Trophoblast cell (in vitro differentiated cells and primary cell): Measurements from ENCODE around the gene AOPEP.
A peak's percentile ranks its signal among the peaks of the same experiment; 100 is the strongest.

Source experiments
- DNase-seq, 2 donors: peaks; one replicate each; pipeline ENCODE4 v3.0.0-alpha.2; 2016
- H2AFZ ChIP-seq: 2 replicates; pipeline ENCODE4 v1.6.1; 2013; ENCODE audit warnings: low read length, moderate library complexity, mild to moderate bottlenecking; ENCODE audit not compliant: insufficient read depth, poor library complexity
- H2AK5ac ChIP-seq: 2 replicates; pipeline ENCODE4 v1.6.1; 2013; ENCODE audit warnings: mild to moderate bottlenecking, low read length
- H2BK120ac ChIP-seq: 2 replicates; pipeline ENCODE4 v1.6.1; 2013; ENCODE audit warnings: low read length, mild to moderate bottlenecking, moderate library complexity; ENCODE audit not compliant: insufficient read depth, poor library complexity
- H2BK12ac ChIP-seq: 2 replicates; pipeline ENCODE4 v1.6.1; 2013; ENCODE audit warnings: mild to moderate bottlenecking, low read length, moderate library complexity
- H2BK5ac ChIP-seq: 2 replicates; pipeline ENCODE4 v1.6.1; 2013; ENCODE audit warnings: low read length, low read depth, moderate library complexity, mild to moderate bottlenecking; ENCODE audit not compliant: poor library complexity
- H3K14ac ChIP-seq: 2 replicates; pipeline ENCODE4 v1.6.1; 2013; ENCODE audit warnings: mild to moderate bottlenecking, low read length
- H3K18ac ChIP-seq: 2 replicates; pipeline ENCODE4 v1.6.1; 2013; ENCODE audit warnings: mild to moderate bottlenecking, low read length
- H3K23ac ChIP-seq: 2 replicates; pipeline ENCODE4 v1.6.1; 2013; ENCODE audit warnings: low read length
- H3K27ac ChIP-seq: 2 replicates; pipeline ENCODE4 v1.5.1; 2013; ENCODE audit warnings: low read depth, mild to moderate bottlenecking, inconsistent platforms, low read length, moderate library complexity
- H3K27me3 ChIP-seq: 2 replicates; pipeline ENCODE4 v1.6.1; 2013; ENCODE audit warnings: inconsistent platforms, mild to moderate bottlenecking, low read length, moderate library complexity; ENCODE audit not compliant: insufficient read depth
- H3K36me3 ChIP-seq, 2 experiments: 1 replicate in 1 of 2; 2 replicates in 1 of 2; pipeline ENCODE4 v1.6.1; 2013; ENCODE audit warnings: low read length in 2 of 2, mild to moderate bottlenecking in 2 of 2, moderate library complexity in 1 of 2; ENCODE audit not compliant: insufficient read depth in 2 of 2, control insufficient read depth in 1 of 2
- H3K4ac ChIP-seq: 2 replicates; pipeline ENCODE4 v1.6.1; 2013; ENCODE audit warnings: low read depth, mild to moderate bottlenecking, low read length, moderate library complexity
- H3K4me1 ChIP-seq, 2 experiments: 1 replicate in 1 of 2; 2 replicates in 1 of 2; pipeline ENCODE4 v1.6.1; 2013; ENCODE audit warnings: low read length in 2 of 2, mild to moderate bottlenecking in 2 of 2, moderate library complexity in 1 of 2; ENCODE audit not compliant: insufficient read depth in 2 of 2, control insufficient read depth in 1 of 2
- H3K4me2 ChIP-seq: 2 replicates; pipeline ENCODE4 v1.6.1; 2013; ENCODE audit warnings: inconsistent platforms, mild to moderate bottlenecking, low read length, moderate library complexity
- H3K4me3 ChIP-seq: 2 replicates; pipeline ENCODE4 v1.5.1; 2013; ENCODE audit warnings: mild to moderate bottlenecking, low read depth, low read length, inconsistent platforms
- H3K79me1 ChIP-seq: one replicate; pipeline ENCODE4 v1.6.1; 2013; ENCODE audit warnings: low read length
- H3K79me2 ChIP-seq: 2 replicates; pipeline ENCODE4 v1.6.1; 2013; ENCODE audit warnings: low read length, mild to moderate bottlenecking; ENCODE audit not compliant: control insufficient read depth, insufficient read depth, poor library complexity
- H3K9ac ChIP-seq: 2 replicates; pipeline ENCODE4 v1.6.1; 2013; ENCODE audit warnings: mild to moderate bottlenecking, low read length
- H3K9me3 ChIP-seq: 2 replicates; pipeline ENCODE4 v1.6.1; 2013; ENCODE audit warnings: low read depth, mild to moderate bottlenecking, control low read depth, inconsistent platforms, low read length; ENCODE audit not compliant: insufficient read depth
- H4K12ac ChIP-seq: 2 replicates; pipeline ENCODE4 v1.6.1; 2013; ENCODE audit warnings: low read depth, mild to moderate bottlenecking, low read length, moderate library complexity
- H4K8ac ChIP-seq: 2 replicates; pipeline ENCODE4 v1.6.1; 2013; ENCODE audit warnings: low read depth, mild to moderate bottlenecking, low read length, moderate library complexity
- H4K91ac ChIP-seq: one replicate; pipeline ENCODE4 v1.6.1; 2013; ENCODE audit warnings: low read depth, mild to moderate bottlenecking, low read length, moderate library complexity
- WGBS: extraction: QIAGEN DNeasy Blood & Tissue Kit; methylation state at CpG from one replicate; pipeline ENCODE4 v1.1.7; 2013; ENCODE audit warnings: missing lambda C conversion rate; ENCODE audit not compliant: insufficient read length, insufficient coverage; ENCODE audit errors: extremely low coverage; 5-methylcytosine and 5-hydroxymethylcytosine counted together

Gene AOPEP

GRCh38 chr9:94867842-94868312, 141.4 kb downstream of the AOPEP start:
- no peak overlapping the region for H4K91ac ChIP-seq
- no peak overlapping the region for H3K18ac ChIP-seq
- no peaks in the 10 kb centered on the region for H3K79me2 ChIP-seq
- H3K27me3 ChIP-seq: no peaks in the 10 kb centered on the region
- H4K8ac ChIP-seq: no peak overlapping the region
- peak; percentile 55 to 80 for DNase-seq
- WGBS: no CpG with 5 or more reads among the region's 4 CpGs
- no peaks in the 10 kb centered on the region for H3K36me3 ChIP-seq
- no peaks in the 10 kb centered on the region for H3K9me3 ChIP-seq
- H3K23ac ChIP-seq: no peak overlapping the region
- H3K4me2 ChIP-seq: no peak overlapping the region
- H4K12ac ChIP-seq: no peak overlapping the region
- no peak overlapping the region for H2BK120ac ChIP-seq
- no peak overlapping the region for H3K4me3 ChIP-seq
- H3K4me1 ChIP-seq: peaks cover 13 to 30% of the 10 kb centered on the region in 2 experiments
- H3K14ac ChIP-seq: no peak overlapping the region
- H2BK5ac ChIP-seq: no peak overlapping the region
- no peak overlapping the region for H2AK5ac ChIP-seq
- H3K79me1 ChIP-seq: peaks cover 36% of the 10 kb centered on the region
- H3K27ac ChIP-seq: peak overlapping the region; percentile 95
- no peak overlapping the region for H3K9ac ChIP-seq
- H3K4ac ChIP-seq: no peak overlapping the region
- H2BK12ac ChIP-seq: no peak overlapping the region
- H2AFZ ChIP-seq: no peak overlapping the region

- Histone ChIP-seq H2BK120ac (peak overlapping the region; percentile 70), H2BK5ac (peak overlapping the region; percentile 23), H3K27ac (peak overlapping the region; percentile 95), H3K18ac (no peak overlapping the region), H2AFZ (no peak overlapping the region), H3K9ac (no peak overlapping the region), H3K27me3 (no peaks in the 10 kb centered on the region), H3K23ac (no peak overlapping the region), H3K14ac (peak overlapping the region; percentile 54), H3K4me3 (no peak overlapping the region), H3K79me2 (no peaks in the 10 kb centered on the region), H2AK5ac (no peak overlapping the region), H3K4me1 (peaks cover 13 to 30% of the 10 kb centered on the region in 2 experiments), H3K79me1 (peaks cover 36% of the 10 kb centered on the region), H3K4ac (peak overlapping the region; percentile 15), H2BK12ac (peak overlapping the region; percentile 59), H3K36me3 (no peaks in the 10 kb centered on the region), H4K8ac (peak overlapping the region; percentile 29), H4K91ac (peak overlapping the region; percentile 68), H3K9me3 (no peaks in the 10 kb centered on the region), H4K12ac (no peak overlapping the region), H3K4me2 (no peak overlapping the region)
- DNase-seq: no peak
- no CpG with 5 or more reads among the region's 2 CpGs for WGBS
These were observed 142.0 kb downstream of the AOPEP start for GRCh38 chr9:94868464-94868863.

- Histone ChIP-seq H3K27me3 (no peaks in the 10 kb centered on the region), H3K4me3 (no peak overlapping the region)
- WGBS: no CpG with 5 or more reads among the region's 4 CpGs
These were observed 142.9 kb downstream of the AOPEP start for GRCh38 chr9:94869415-94869843.

GRCh38 chr9:94870465-94870792, 143.9 kb downstream of the AOPEP start:
- Histone ChIP-seq H2BK120ac (peak overlapping the region; percentile 99), H3K9ac (no peak overlapping the region), H3K23ac (no peak overlapping the region), H3K4me2 (no peak overlapping the region), H3K9me3 (no peaks in the 10 kb centered on the region), H4K91ac (peak overlapping the region; percentile 96), H2BK12ac (peak overlapping the region; percentile 99), H3K79me1 (peaks cover 36% of the 10 kb centered on the region), H3K4me3 (no peak overlapping the region), H4K8ac (peak overlapping the region; percentile 26), H3K27me3 (no peaks in the 10 kb centered on the region), H3K4ac (peak overlapping the region; percentile 76), H3K14ac (peak overlapping the region; percentile 96), H3K79me2 (no peaks in the 10 kb centered on the region), H3K4me1 (peaks cover 13 to 30% of the 10 kb centered on the region in 2 experiments), H4K12ac (no peak overlapping the region), H2AFZ (peak overlapping the region; percentile 37), H3K27ac (peak overlapping the region; percentile 35), H2BK5ac (peak overlapping the region; percentile 94), H3K18ac (peak overlapping the region; percentile 95), H3K36me3 (no peaks in the 10 kb centered on the region), H2AK5ac (peak overlapping the region; percentile 99)
- peak in 1 of 2 donors; percentile 38 for DNase-seq
- WGBS: 100% methylated on average over 2 of the region's 3 CpGs

More at GRCh38 chr9:94869415-94869843, 142.9 kb downstream of the AOPEP start:
- H2AFZ ChIP-seq: no peak overlapping the region
- H3K14ac ChIP-seq: no peak overlapping the region
- H2AK5ac ChIP-seq: no peak overlapping the region
- no peak overlapping the region for H4K8ac ChIP-seq
- no peak overlapping the region for H2BK12ac ChIP-seq
- H2BK120ac ChIP-seq: no peak overlapping the region
- H4K12ac ChIP-seq: no peak overlapping the region
- no peak overlapping the region for H2BK5ac ChIP-seq
- H3K79me1 ChIP-seq: peaks cover 36% of the 10 kb centered on the region
- H3K9ac ChIP-seq: no peak overlapping the region
- no peak overlapping the region for H4K91ac ChIP-seq
- DNase-seq: peak; percentile 16 to 64
- no peaks in the 10 kb centered on the region for H3K36me3 ChIP-seq
- H3K23ac ChIP-seq: no peak overlapping the region
- peaks cover 13 to 30% of the 10 kb centered on the region in 2 experiments for H3K4me1 ChIP-seq
- H3K4ac ChIP-seq: no peak overlapping the region
- no peaks in the 10 kb centered on the region for H3K9me3 ChIP-seq
- H3K27ac ChIP-seq: peak overlapping the region; percentile 95
- H3K79me2 ChIP-seq: no peaks in the 10 kb centered on the region
- peak overlapping the region; percentile 14 for H3K4me2 ChIP-seq
- H3K18ac ChIP-seq: no peak overlapping the region
